Measurements from ENCODE around the gene TMEM178A.
"Not testable (repeated sequence)": the region's sequence is repeated elsewhere in the genome, so short reads cannot be mapped to it uniquely, and the experiment has no call there.

The TMEM178A gene

DNA sequence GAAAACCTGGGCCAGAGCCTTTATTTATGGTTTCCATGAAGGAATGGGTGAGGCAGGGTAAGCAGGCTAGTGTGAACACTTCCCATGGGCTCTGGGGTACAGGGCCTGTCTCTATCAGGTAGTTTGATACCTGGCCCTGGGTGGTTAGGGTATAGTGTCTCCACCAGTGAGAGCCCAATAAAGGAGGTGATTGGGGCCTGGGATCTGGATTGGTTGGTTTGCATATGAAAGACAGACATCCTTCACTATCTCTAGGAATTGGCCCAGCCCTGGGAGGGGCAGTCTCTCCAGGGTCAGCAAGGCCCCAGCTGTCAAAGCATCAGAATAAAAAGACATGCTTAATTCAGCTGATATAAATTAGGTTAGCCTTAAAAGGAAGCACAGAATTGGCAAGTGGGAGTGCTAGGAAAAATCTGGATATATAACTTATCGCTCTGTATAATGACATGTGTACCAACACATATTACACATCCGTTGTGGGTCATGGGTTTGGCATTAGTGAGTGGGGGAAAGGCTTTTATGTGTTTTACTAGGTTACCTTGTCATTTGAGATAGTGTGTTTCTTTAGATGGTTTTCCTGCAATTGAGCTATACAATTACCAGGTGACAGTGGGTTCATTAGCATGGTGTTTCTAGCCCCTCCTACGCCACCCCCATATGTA, 18.5 kb upstream of the TMEM178A start:
- DNase-seq (ENCODE audit: low read depth in 2 of 3, low spot score in 2 of 3): no peak

DNA sequence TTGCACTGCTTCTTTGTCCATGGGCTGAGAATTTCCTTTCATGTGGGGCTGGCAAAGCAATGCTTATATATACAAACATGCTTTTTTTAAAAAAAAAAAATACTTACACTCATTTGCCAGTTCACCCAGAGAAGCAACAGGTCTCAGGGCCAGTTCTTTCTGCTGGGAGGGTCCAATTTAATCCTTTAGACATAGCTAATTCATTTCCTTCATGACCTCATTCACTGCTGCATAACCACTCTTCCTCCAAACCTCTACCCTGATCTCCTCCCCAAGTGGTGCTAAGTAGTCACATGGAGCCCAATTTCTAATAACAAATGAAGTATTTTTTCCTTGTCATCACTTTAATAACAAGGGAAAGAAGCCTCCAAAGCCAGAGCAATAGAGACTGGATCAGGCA, 17.1 kb upstream of the TMEM178A start:
- no peak for DNase-seq (ENCODE audit: low read depth in 2 of 3, low spot score in 2 of 3)

DNA sequence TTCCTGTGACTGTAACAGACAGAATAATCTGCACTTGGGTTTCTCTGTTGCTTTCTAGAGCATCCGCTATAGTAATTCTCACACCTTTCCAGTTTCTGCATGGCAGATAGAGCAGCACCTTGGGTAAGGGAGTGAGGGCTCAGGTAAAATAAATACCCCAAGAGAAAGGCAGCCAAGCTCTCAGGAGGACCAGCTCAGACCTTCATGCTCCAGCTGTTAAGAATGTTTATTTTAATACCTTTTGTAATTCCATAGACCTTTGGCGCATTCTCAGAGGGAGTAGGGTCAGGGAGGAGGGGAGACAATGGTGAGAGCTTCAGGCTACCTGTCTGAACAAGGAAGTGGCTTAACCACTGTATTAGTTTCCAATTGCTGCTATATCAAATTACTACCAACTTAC, 16.2 kb upstream of the TMEM178A start:
- DNase-seq (ENCODE audit: low read depth in 2 of 3, low spot score in 2 of 3): no peak

DNA sequence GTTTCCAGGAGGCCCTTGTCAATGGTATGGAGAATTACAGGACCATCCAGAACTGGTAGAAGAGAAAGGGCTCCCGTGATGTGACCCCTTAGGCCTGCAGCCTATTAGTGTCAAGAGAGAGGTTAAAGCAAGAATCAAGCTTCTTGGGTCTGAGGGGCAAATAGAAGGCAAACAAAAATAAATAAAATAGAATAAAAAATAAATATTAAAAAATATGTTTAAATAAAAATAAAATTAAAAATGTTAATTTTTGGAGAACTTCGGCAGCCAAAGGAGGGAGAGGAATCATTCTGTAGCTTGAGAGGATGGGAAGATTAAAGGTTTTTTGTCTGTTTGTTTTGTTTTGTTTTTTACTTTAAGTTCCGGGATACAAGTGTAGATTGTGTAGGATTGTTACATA, 15.2 kb upstream of the TMEM178A start:
- no peak for DNase-seq (ENCODE audit: low read depth in 2 of 3, low spot score in 2 of 3)

DNA sequence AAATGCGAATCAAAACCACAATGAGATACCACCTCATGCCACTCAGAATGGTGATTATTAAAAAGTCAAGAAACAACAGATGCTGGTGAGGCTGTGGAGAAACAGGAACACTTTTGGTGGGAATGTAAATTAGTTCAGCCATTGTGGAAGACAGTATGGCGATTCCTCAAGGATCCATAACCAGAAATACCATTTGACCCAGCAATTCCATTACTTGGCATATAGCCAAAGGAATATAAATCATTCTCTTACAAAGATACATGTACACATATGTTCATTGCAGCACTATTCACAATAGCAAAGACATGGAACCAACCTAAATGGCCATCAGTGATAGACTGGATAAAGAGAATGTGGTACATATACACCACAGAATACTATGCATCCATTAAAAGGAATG, 9.5 kb upstream of the TMEM178A start:
- DNase-seq (ENCODE audit: low read depth in 2 of 3, low spot score in 2 of 3): not testable (repeated sequence)

DNA sequence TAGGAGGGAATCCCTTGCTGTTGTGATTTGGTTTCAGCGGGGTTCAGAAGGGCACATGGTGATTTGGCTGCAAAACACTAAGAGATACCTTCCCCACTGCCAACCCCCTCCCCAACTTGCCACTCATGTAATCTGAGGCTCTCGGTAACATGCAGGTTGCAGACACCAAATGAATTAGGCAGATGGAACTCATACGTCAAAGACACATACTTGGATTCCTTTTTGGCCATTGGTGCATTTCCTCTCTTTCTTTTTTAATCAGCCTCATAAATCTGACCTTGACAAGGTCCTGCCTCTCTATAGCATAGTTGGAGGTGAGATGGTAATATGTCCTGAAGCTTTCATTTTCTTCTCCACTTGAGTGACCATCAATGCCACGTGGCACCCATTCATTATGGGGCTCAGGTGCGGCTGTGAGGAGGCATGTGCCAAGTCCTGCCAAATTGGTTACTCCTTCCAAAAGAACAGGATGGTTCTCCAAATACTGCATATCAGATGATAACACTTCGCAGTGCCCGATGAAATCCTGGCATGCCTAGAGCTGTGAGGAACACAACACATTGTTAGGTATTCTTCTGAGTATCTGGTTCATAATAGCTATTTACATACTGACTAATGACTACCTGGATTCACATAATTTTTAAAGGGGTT, 8.3 kb upstream of the TMEM178A start:
- DNase-seq (ENCODE audit: low read depth in 2 of 3, low spot score in 2 of 3): no peak

DNA sequence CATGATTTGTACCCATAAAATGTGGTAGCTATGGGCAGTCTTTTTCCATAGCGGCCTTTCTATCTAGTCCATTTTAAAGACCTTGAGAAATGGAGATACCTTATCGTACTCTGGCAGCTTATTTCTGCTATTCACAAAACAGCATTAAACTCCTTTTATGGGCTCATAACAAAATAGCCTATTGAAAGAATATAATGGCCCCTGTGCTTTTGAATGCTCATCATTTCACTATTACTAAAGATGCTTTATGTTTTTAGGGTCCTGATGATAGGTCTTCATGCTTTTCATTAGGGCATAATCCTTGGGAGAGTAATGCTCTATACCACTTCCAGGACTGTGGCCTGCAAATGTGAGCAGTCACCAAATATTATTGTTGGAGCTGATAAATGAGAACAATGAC, 7.3 kb upstream of the TMEM178A start:
- DNase-seq (ENCODE audit: low read depth in 2 of 3, low spot score in 2 of 3): no peak

DNA sequence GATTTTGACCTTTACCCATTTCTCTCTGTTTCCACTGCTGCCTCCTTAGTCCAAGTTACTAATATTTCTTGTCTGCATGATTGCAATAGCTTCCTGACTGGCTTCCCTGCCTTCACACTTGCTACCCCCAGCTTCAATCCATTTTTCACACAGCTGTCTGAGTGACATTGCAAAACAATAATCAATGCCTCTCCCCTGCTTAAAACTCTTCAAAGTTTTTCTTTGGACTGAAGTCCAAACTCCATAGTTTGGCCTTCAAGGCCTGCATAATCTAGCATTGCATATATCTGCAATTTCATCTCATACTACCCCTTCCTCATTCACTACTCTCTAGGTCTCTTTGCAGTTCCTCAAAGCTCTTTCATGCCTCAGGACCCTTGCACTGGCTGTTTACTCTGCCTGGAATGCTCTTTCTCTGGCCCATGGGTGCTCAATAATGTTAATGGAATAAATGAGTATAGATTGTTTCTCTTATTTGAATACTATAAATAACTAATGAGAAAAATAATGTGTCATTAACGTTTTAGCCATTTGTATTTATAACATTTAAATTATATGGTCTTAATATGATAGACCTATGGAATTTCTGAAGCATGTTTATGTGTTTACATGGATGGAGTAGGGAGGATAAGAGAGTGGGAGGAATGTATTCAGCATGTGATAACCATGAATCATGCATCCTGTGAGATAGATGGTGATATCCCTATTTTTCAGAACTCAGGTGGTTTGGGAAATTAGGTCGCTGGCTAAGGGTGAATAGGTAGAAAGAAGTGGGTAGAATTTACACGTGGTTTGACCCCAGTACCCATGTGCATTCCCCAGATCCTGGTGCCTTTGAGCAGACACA, 5.7 kb upstream of the TMEM178A start:
- no peak for DNase-seq (ENCODE audit: low read depth in 2 of 3, low spot score in 2 of 3)

DNA sequence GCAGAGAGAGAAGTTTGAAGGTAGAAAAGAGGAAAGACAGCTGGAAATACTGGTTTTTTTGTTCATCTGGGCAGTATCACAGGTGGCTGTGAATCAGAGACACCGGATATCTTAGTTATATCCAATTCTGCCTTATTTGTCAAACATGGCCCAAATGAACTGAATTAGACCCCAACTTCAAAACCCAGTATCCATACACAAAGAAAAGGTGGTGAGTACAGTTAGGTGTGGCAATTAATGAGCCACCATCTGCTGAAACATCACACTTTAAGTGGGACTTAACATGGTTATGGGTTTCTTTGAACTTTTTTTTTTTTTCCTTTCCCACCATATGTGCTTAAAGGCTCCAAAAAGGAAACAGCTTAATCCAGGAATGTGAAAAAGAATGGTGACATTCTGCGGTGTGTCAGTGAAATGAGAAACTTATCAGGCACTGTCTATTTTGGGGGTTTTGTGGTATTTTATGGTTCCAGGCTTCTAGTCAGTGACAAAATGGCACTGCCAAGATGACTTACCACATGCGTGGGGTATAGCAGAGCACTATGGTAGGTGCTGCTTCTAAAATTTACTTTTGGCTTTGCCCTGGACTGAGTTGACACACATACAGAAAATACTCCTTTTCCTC, 5.0 kb upstream of the TMEM178A start:
- no peak for DNase-seq (ENCODE audit: low read depth in 2 of 3, low spot score in 2 of 3)

DNA sequence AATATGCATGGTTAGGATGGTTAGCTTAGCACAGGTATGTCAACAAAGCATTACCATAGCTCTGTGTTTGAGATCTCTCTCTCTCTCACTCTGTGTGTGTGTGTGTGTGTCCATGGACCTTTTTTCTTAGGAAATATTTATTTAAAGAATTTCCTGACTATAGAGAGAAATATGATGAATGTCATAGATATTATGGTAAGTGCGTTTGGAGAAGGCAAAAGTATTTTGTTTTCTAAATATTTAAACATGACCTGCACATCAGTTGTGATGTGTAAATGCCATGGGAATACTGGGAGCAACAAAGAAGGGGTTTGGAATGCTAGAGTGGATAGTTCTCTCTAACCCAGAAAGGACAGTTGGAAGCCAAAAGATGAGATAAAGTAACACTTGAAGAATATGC, 3.9 kb upstream of the TMEM178A start:
- no peak for DNase-seq (ENCODE audit: low read depth in 2 of 3, low spot score in 2 of 3)

DNA sequence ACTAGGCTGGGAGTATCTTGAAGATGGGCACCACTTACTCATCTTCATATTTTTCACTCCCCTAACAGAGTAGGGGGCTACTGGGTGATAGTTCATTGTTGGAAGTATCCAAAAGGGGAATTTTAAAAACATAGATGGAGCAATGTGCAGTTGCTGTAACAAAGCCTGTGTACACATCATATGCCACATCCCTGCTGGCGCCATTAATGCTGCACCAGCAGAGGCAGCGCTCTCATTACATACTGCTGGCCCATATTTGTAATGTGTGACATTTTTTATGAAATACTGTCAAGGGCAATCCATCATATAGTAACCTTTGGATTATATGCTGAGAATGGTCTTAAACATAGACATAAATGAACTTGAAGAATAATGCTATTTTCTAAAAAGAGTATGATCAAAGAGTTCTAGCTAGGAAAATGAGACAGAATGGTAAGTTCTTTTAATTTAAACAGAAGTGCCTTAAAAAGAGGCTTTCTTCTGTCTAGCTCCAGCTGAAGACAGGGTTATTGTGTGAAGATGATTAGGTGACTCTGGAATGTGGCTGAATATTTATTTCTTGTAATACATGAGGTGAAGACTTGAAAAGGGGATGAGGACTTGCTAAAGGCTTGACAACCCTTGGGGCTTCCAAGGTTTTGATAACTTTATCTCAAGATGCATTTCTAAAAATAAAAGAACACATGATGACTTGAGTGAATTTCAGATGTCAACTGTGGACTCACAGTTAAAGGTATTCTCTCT, 2.4 kb upstream of the TMEM178A start:
- no peak for DNase-seq (ENCODE audit: low read depth in 2 of 3, low spot score in 2 of 3)

DNA sequence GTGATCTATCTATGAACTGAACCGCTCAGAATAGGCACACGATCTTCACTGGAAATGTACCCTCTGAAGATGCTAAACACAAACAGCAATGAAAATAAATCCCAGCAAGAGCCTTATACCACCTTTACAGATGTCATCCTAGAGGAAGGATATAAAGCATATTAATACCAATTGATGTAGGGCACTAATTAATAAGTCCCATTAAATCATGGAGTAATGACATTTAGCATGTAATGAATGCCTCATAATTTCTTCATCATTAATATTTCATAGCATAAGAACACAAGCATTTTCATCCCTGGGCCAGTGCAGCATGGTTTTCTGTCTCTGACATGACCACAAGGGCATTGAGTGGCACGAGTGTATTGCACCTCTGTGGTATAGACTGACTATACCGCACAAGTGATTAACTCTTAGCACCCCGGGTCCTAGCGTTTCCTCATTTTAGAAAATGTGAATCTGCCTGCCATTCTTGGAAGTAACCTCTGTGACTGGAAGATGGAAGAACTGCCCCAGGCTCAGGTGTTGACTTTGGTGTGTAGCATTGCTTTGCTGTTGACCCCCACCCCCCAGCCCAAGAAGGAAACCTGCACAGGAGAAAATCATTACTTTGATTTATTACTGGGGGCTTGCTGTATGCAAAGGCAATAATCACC, 1.4 kb upstream of the TMEM178A start:
- DNase-seq (ENCODE audit: low read depth in 2 of 3, low spot score in 2 of 3): no peak

DNA sequence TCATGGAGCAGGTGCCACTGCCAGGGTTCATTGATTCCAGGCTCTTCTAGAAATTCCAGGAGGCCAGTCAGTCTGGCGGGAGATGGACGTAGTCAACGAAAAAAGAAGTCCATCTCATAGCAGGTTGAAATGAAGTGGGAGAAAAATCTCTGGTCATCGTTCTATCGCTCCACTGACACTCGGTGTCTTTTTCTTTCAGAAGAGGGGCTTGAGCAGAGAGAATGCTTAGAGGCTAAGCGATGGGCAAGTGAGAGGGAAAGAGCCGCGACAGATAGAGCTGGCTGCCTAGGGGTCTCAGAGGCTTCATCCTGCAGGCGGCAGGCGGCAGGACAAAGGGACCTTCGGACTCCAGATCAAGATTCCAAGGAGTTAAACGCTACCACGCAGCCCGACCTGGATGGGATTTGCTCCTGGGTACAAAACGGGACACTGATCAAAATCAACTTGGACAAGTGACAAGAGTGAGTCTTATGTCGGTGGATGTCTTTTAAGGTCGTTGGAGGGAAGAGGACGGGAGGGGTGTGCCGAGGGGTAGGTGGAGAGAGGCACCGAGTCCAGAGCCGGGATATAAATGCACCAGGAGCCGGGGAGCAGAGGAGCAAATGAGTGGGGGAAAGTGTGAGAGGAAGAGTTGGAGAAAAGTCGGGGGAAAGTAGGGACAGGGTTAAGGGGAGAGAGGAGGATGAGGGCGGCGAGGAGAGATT, 677 bp upstream of the TMEM178A start:
- no peak for DNase-seq (ENCODE audit: low read depth in 2 of 3, low spot score in 2 of 3)

DNA sequence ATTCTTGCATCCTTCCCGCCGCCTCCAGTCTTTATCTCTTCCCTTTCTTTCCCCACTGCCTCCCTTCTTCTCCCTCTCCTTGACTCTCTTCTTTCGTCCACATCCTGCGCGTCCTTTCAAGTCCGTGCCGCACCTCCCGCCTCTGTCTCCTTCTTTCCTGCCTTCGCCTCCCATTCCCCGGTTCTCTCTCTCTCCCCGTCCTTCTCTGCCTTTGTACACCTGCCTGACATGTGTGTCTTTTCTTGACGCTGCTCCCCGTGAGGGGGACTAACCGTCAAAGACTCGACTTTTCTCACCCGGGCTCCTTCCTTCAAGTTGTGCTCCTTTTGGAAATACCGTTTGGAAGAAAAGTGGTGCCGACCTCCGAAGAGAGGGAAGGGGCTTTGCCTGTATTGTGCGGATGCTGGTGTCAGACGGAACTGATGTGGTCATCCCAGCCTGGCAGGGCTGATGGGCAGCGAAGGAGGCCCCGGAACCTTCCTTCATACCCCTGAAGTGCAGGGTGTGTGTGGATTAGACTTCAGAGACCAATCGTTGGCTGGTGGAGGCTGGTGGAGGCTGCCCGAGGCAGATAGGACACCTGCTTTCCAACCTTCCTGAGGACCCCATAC, 879 bp downstream of the TMEM178A start:
- DNase-seq (ENCODE audit: low read depth in 2 of 3, low spot score in 2 of 3): no peak

DNA sequence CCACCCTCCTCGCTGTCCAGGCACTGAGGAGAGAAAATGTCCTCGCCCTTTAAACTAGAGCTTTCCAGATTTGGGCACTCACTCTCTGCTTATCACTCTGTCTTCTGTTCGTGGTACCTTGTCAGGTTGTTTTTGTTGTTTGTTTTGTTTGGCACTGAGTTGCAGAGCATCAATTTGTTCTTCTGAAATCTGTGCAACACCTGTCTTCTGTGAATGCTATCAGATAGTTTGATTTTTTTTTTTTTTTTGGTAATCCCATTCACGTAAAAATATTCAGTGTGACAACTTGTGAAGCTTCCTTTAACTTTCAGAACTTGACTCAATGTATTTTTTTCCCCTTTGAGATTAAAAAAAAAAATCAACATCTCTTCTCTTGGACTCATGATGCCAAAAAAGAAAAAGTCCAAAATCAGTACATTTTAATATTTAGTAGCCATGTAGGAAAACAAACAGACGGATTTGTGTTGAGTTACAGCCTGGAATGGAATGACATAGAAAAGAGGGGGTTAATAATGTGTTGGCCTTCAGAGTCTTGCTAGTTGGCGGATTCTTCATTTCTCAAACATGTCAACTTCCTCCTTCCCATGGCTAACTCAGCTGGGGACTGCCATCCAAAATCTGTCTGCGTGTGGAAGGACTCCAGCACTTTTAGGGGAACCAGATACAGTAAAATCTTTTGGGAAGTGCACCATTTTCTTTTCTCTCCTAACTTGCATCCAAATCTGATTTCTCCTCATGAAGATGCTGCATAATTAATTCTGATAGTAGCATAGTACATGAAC, 1.6 kb downstream of the TMEM178A start:
- no peak for DNase-seq (ENCODE audit: low read depth in 2 of 3, low spot score in 2 of 3)

DNA sequence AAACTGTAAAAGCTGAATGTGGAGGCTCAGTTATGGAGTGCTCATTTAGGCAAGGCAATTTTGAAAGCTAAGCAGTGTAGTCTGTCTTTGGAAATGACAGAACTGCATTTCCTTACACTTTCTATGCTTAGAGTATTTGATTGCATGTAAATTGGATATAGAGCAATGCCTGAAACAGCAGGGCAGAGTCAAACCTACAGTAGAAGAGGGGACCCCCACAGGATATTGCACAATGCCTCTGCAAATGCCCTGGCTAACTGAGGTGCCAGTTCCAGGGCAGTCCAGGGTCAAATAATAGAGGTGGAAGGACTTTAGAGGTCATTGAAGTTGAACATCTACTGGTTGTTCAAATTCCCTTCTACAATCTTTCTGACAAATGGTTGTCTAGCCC, 2.2 kb downstream of the TMEM178A start:
- DNase-seq (ENCODE audit: low read depth in 2 of 3, low spot score in 2 of 3): no peak

DNA sequence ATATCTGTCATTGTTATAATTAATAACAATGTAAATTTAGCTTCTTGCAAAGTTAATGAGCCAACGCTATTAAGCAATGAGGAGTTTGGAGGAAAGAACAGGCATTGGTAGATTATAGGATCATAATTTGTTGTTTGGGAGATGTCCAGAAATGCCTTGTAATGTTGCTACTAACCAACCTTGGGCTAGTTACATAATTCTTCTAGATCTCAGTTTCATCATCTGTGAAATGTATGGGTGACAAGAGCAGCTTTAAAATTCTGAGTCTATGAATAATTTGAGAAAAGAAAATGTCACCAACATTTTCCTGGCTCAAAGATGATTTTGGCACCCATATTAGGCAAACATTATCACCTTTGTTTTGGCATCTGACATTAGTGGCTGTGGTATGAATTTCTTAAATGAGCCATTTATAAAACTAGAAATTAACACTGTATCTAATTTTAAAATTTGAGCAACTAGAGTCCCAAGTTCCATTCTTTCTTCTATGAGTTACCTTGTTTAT, 2.9 kb downstream of the TMEM178A start:
- no peak for DNase-seq (ENCODE audit: low read depth in 2 of 3, low spot score in 2 of 3)

DNA sequence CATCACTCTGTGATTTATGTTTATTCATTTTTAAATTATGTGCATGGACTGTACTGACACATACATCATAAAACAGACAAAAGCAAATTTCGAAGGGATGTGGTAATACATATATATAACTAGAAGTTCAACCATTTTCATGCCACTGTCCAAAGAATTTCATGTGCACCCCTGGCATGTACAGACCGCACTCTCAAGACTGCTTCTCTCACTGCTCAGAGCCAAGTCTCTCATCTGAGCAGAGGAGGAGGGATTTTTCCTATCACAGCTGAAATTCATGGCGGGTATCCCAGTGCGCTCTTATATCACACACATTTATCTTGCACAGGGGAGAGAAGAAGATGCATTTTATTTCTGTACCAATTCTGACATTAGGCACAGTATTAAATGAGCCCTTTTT, 5.9 kb downstream of the TMEM178A start:
- no peak for DNase-seq (ENCODE audit: low read depth in 2 of 3, low spot score in 2 of 3)

DNA sequence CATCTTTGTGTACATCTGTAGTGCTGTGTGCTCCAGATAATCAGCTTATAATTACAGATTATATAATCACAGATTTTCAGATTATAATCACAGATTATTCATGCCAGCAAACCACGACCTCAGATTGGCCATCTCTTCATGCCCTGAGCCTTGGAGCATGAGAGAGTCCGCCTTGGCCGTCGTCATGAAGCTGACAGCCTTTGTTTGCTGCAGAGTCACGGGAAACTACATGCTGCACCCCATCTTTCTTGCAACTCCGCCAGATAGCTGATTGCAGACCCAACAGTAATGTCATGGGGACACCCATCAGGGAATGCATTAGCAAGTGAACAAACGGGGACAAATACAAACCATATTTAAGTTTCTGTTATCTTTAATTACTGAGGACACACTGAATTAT, 7.3 kb downstream of the TMEM178A start:
- no peak for DNase-seq (ENCODE audit: low read depth in 2 of 3, low spot score in 2 of 3)

All from activated CD8-positive, alpha-beta memory T cell treated with anti-CD3 and anti-CD28 coated beads for 48 hours (primary cell).